ENCODE data around the gene KCNJ1.

Gene KCNJ1

GRCh38 chr11:128881221-128881620, 14.1 kb upstream of the KCNJ1 start:
- no peak for DNase-seq

GRCh38 chr11:128879817-128880216, 12.7 kb upstream of the KCNJ1 start:
- no peak for DNase-seq

- DNase-seq = no peak
These were observed 11.4 kb upstream of the KCNJ1 start for GRCh38 chr11:128878455-128878854.

- no peak for DNase-seq
These were observed 10.6 kb upstream of the KCNJ1 start for GRCh38 chr11:128877726-128878125.

- no peak for DNase-seq
These were observed 9.1 kb upstream of the KCNJ1 start for GRCh38 chr11:128876133-128876650.

GRCh38 chr11:128874427-128874826, 7.3 kb upstream of the KCNJ1 start:
- DNase-seq = no peak

GRCh38 chr11:128872594-128872993, 5.5 kb upstream of the KCNJ1 start:
- DNase-seq = no peak

GRCh38 chr11:128872094-128872493, 5.0 kb upstream of the KCNJ1 start:
- DNase-seq = no peak

- DNase-seq = no peak
These were observed 4.1 kb upstream of the KCNJ1 start for GRCh38 chr11:128871168-128871610.

- no peak for DNase-seq
These were observed 2.0 kb upstream of the KCNJ1 start for GRCh38 chr11:128868841-128869671.

- DNase-seq = no peak
These were observed 1.6 kb downstream of the KCNJ1 start for GRCh38 chr11:128865490-128865889.

- no peak for DNase-seq
These were observed 4.0 kb downstream of the KCNJ1 start for GRCh38 chr11:128862908-128863660.

GRCh38 chr11:128862406-128862805, 4.7 kb downstream of the KCNJ1 start:
- no peak for DNase-seq

- no peak for DNase-seq
These were observed 6.3 kb downstream of the KCNJ1 start for GRCh38 chr11:128860571-128861361.

- DNase-seq = peak; percentile 77 to 78
These were observed 7.3 kb downstream of the KCNJ1 start for GRCh38 chr11:128859563-128860441.

- no peak for DNase-seq
These were observed 9.8 kb downstream of the KCNJ1 start for GRCh38 chr11:128857341-128857740.

- no peak for DNase-seq
These were observed 10.9 kb downstream of the KCNJ1 start for GRCh38 chr11:128856241-128856640.

- no peak for DNase-seq
These were observed 12.3 kb downstream of the KCNJ1 start for GRCh38 chr11:128854841-128855240.

- no peak for DNase-seq
These were observed 13.5 kb downstream of the KCNJ1 start for GRCh38 chr11:128853559-128853958.

GRCh38 chr11:128852327-128853023, 14.6 kb downstream of the KCNJ1 start:
- no peak for DNase-seq

GRCh38 chr11:128848815-128849455, 18.2 kb downstream of the KCNJ1 start:
- peak; percentile 60 to 73 for DNase-seq

Measured in CD4-positive, alpha-beta T cell treated with Interferon alpha-2 for 1 hour (primary cell).